ENCODE data around the gene NLRP1. TPM values are rescaled to one million over a fixed set of nuclear protein-coding genes. Genes with fewer than 3 reads are reported as not detected.

Gene NLRP1
- 5.4 and 5.8 TPM in 2 replicates for total RNA-seq

GRCh38 chr17:5584383-5585286 is at the start of gene NLRP1:
Gene NLRP1 (minus strand): TSS chr17:5584509. CDS start chr17:5583957, 552 bp downstream.
- peak; percentile 37 to 92 for DNase-seq (ENCODE audit: low read depth in 2 of 2)

- peak in 1 of 2 donors; percentile 5 for DNase-seq (ENCODE audit: low read depth in 2 of 2)
These were observed 47.8 kb upstream of the NLRP1 start for GRCh38 chr17:5631958-5632590.

- DNase-seq (ENCODE audit: low read depth in 2 of 2): peak in 1 of 2 donors; percentile 45
These were observed 46.1 kb upstream of the NLRP1 start for GRCh38 chr17:5630434-5630833.

- no peak for DNase-seq (ENCODE audit: low read depth in 2 of 2)
These were observed 44.8 kb upstream of the NLRP1 start for GRCh38 chr17:5629128-5629527.

GRCh38 chr17:5628262-5628661 is 44.0 kb upstream of the NLRP1 start:
- no peak for DNase-seq (ENCODE audit: low read depth in 2 of 2)

GRCh38 chr17:5624211-5624610 is 39.9 kb upstream of the NLRP1 start:
- DNase-seq (ENCODE audit: low read depth in 2 of 2): no peak

- no peak for DNase-seq (ENCODE audit: low read depth in 2 of 2)
These were observed 37.4 kb upstream of the NLRP1 start for GRCh38 chr17:5621729-5622128.

- DNase-seq (ENCODE audit: low read depth in 2 of 2): no peak
These were observed 36.7 kb upstream of the NLRP1 start for GRCh38 chr17:5621026-5621425.

GRCh38 chr17:5619088-5619740 is 34.9 kb upstream of the NLRP1 start:
- DNase-seq (ENCODE audit: low read depth in 2 of 2): no peak

- DNase-seq (ENCODE audit: low read depth in 2 of 2): peak in 1 of 2 donors; percentile 22
These were observed 34.2 kb upstream of the NLRP1 start for GRCh38 chr17:5618476-5618875.

GRCh38 chr17:5615476-5615875 is 31.2 kb upstream of the NLRP1 start:
- no peak for DNase-seq (ENCODE audit: low read depth in 2 of 2)

GRCh38 chr17:5610956-5611355 is 26.6 kb upstream of the NLRP1 start:
- DNase-seq (ENCODE audit: low read depth in 2 of 2): no peak

- DNase-seq (ENCODE audit: low read depth in 2 of 2): no peak
These were observed 24.2 kb upstream of the NLRP1 start for GRCh38 chr17:5608399-5609112.

GRCh38 chr17:5607946-5608345 is 23.6 kb upstream of the NLRP1 start:
- no peak for DNase-seq (ENCODE audit: low read depth in 2 of 2)

GRCh38 chr17:5605452-5605851 is 21.1 kb upstream of the NLRP1 start:
- DNase-seq (ENCODE audit: low read depth in 2 of 2): no peak

- DNase-seq (ENCODE audit: low read depth in 2 of 2): no peak
These were observed 15.7 kb upstream of the NLRP1 start for GRCh38 chr17:5600041-5600440.

GRCh38 chr17:5598457-5598856 is 14.1 kb upstream of the NLRP1 start:
- DNase-seq (ENCODE audit: low read depth in 2 of 2): no peak

- DNase-seq (ENCODE audit: low read depth in 2 of 2): no peak
These were observed 12.1 kb upstream of the NLRP1 start for GRCh38 chr17:5596421-5596820.

GRCh38 chr17:5595831-5596230 is 11.5 kb upstream of the NLRP1 start:
- DNase-seq (ENCODE audit: low read depth in 2 of 2): no peak

- peak; percentile 28 to 53 for DNase-seq (ENCODE audit: low read depth in 2 of 2)
These were observed 8.1 kb upstream of the NLRP1 start for GRCh38 chr17:5592382-5592781.

GRCh38 chr17:5591966-5592365 is 7.7 kb upstream of the NLRP1 start:
- no peak for DNase-seq (ENCODE audit: low read depth in 2 of 2)

GRCh38 chr17:5588584-5588983 is 4.3 kb upstream of the NLRP1 start:
- no peak for DNase-seq (ENCODE audit: low read depth in 2 of 2)

All from dermis microvascular lymphatic vessel endothelial cell (primary cell).